Measurements from ENCODE around the gene ARHGAP35. TPM values are rescaled to one million over a fixed set of nuclear protein-coding genes. Genes with fewer than 3 reads are reported as not detected.

Gene ARHGAP35
- total RNA-seq, 4 donors from 2014 or later: 30.1 to 45.2 (median 37.2) TPM

DNA sequence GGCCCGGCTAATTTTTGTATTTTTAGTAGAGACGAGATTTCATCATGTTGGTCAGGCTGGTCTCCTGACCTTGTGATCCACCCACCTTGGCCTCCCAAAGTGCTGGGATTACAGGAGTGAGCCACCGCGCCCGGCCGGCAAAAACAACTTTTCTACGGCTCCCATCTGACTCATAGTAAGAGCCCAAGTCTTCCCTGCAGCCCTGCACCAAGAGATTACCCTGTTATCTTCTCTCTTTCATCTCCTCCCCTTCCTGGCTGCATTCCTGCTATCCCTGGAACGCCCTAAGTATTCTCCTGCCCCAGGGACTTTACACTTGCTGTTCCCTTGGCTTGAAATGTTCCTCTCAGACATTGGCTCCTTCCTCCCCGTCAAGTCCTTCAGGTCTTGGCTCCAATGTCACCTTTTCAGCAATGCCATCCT lies 16.7 kb upstream of the ARHGAP35 start:
- TF ChIP-seq CTCF (IDR thresholded peaks at IDR 0.05): no peak
- DNase-seq (ENCODE audit: low spot score) (no peak), ATAC-seq (ENCODE audit: low FRiP score) (no peak)

GRCh38 chr19:46845959-46846459 lies 14.8 kb upstream of the ARHGAP35 start:
- ATAC-seq (ENCODE audit: low FRiP score) (no peak), DNase-seq (ENCODE audit: low spot score) (no peak)
- TF ChIP-seq CTCF (IDR thresholded peaks at IDR 0.05): no peak

DNA sequence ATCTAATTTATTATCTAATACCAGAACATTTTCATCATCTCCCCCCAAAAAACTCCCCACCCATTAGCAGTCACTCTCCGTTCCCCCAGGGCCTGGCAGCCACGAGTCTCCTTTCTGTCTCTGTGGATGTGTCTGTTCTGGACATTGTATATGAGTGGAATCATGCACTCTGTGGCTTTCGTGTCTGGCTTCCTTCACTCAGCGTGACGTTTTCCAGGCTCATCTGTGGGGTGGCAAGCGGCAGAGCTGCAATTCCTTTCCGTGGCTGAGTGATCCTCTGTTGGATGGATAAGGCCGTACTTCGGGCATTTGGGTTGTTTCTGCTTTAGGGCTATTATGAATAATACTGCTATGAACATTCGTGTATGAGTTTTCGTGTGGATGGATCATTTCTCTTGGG lies 13.3 kb upstream of the ARHGAP35 start:
- DNase-seq (ENCODE audit: low spot score): no peak
- no peak for TF ChIP-seq CTCF (IDR thresholded peaks at IDR 0.05)
- ATAC-seq (ENCODE audit: low FRiP score): no peak

- no peak for TF ChIP-seq CTCF (IDR thresholded peaks at IDR 0.05)
- DNase-seq (ENCODE audit: low spot score) (no peak), ATAC-seq (ENCODE audit: low FRiP score) (no peak)
Measured at GRCh38 chr19:46848389-46848788, 12.4 kb upstream of the ARHGAP35 start.

DNA sequence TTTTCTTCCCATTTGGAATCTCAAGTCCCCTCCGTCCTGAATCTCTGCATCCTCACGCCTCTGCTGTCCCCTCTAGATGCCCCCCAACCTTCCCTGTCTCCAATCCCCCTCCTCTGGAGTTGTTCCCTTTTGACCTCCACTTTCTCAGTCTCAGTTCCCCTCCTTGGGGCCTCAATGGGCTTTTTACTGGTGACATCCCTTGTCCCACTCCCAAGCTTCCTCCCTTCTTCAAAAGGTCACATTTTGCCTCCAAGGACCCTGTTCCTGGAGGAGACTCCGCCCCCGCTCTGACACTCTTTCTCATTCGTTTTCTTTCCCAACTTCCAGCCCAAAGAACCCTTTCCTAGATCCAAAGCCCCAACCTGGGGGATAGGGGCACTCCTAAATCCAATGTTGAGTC lies 11.2 kb upstream of the ARHGAP35 start:
- TF ChIP-seq CTCF (IDR thresholded peaks at IDR 0.05): no peak
- ATAC-seq (ENCODE audit: low FRiP score) (no peak), DNase-seq (ENCODE audit: low spot score) (no peak)

- ATAC-seq (ENCODE audit: low FRiP score) (peak; percentile 97), DNase-seq (ENCODE audit: low spot score) (peak; percentile 92)
- no peak for TF ChIP-seq CTCF (IDR thresholded peaks at IDR 0.05)
Measured at GRCh38 chr19:46850228-46851203, 10.3 kb upstream of the ARHGAP35 start, which contains the start of gene AP2S1. TSS of gene AP2S1 (minus strand) at chr19:46850846. CDS start at chr19:46850766, 80 bp downstream.

Data from omental fat pad (tissue), 4 donors.